Esophagus muscularis mucosa (tissue), 3 donors: ENCODE data around the gene HNRNPL.

Experiments used
- POLR2A ChIP-seq: fragments of 450-650 bp; IDR thresholded peaks from one replicate; pipeline ENCODE4 v1.6.1; 2017; ENCODE audit warnings: antibody characterized with exemption, moderate library complexity, mild to moderate bottlenecking, low read depth
- TF ChIP-seq, protein P1 (sequence below), 3 experiments: fragments of 200-600 bp in 2 of 3; fragments of 450-650 bp in 1 of 3; sonication (generic) in 2 of 3; IDR thresholded peaks; one replicate each; pipeline ENCODE4 v1.5.1; 2017 to 2019; ENCODE audit warnings: antibody characterized with exemption in 3 of 3, mild to moderate bottlenecking in 2 of 3, moderate library complexity in 1 of 3

DNA sequence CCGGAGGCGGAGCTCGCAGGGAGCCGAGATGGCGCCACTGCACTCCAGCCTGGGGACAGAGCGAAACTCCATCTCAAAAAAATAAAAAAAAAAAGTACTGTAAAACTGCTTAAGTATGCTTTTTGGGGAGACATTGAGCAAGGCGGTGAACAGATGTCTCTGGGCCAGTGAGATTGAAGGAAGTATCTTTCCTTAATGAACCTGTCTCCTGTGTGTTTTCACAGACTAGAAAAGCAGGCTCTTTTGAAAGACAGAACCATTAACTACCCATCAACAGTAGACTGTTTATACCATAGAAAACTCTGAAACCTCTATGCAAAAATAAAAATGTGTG lies 16.7 kb downstream of the HNRNPL start:
- TF ChIP-seq, protein P1, sequence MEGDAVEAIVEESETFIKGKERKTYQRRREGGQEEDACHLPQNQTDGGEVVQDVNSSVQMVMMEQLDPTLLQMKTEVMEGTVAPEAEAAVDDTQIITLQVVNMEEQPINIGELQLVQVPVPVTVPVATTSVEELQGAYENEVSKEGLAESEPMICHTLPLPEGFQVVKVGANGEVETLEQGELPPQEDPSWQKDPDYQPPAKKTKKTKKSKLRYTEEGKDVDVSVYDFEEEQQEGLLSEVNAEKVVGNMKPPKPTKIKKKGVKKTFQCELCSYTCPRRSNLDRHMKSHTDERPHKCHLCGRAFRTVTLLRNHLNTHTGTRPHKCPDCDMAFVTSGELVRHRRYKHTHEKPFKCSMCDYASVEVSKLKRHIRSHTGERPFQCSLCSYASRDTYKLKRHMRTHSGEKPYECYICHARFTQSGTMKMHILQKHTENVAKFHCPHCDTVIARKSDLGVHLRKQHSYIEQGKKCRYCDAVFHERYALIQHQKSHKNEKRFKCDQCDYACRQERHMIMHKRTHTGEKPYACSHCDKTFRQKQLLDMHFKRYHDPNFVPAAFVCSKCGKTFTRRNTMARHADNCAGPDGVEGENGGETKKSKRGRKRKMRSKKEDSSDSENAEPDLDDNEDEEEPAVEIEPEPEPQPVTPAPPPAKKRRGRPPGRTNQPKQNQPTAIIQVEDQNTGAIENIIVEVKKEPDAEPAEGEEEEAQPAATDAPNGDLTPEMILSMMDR (IDR thresholded peaks at IDR 0.05) = no peak
- no peak for TF ChIP-seq POLR2A
